HG02763 (cell line): ENCODE measurements around the gene HIVEP3.
"Not testable (repeated sequence)": the region's sequence is repeated elsewhere in the genome, so short reads cannot be mapped to it uniquely, and the experiment has no call there.

Experiments used
- ATAC-seq: cut with Tn5 transposase; IDR thresholded peaks from one replicate; pipeline ENCODE4 v1.9.1; 2021; ENCODE audit warnings: mild to moderate bottlenecking, moderate library complexity; ENCODE audit not compliant: unreplicated experiment

The HIVEP3 gene

GRCh38 chr1:41573785-41574713 lies 344.7 kb downstream of the HIVEP3 start:
- no peak for ATAC-seq

DNA sequence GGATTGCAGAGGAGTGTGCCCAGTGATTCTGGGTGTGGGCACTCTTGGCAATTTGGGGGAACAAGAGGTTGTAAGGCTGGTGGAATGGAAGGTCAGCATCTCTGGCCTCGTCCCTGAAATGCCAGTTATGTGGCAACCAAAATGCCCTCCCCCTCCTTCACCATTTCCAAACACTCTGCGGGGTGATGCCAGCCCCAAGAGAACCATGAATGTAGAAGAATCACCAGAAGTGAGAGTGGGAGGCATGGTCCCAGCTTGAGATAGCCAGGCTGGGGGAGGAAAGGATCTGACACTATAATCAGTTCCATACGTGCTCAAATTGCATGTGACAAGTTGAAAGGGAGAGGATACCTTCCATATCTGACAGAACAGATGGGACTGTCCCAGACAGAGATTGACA lies 345.5 kb downstream of the HIVEP3 start:
- no peak for ATAC-seq

DNA sequence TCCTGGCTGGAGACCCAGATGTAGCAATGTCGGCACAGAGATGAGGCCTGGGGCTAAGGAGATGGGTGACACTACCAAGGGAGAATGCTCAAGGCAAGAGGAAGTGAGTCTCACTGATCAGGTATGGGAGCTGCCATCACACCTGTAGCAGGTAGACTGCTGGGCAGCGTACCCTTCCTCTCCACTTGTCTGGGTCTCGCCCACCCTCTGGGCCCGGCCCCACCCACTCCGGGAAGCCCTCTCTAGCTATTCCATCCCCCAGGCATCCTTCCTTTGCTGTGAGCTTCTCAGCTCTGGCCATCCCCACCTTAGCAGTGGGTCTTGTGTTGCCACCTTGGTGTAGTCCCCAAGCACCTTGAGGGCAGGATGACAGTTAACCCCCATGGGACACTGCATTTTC lies 346.5 kb downstream of the HIVEP3 start:
- ATAC-seq = no peak

GRCh38 chr1:41571041-41571440 lies 347.7 kb downstream of the HIVEP3 start:
- ATAC-seq = no peak

- no peak for ATAC-seq
These were observed 350.5 kb downstream of the HIVEP3 start for GRCh38 chr1:41568204-41568603.

DNA sequence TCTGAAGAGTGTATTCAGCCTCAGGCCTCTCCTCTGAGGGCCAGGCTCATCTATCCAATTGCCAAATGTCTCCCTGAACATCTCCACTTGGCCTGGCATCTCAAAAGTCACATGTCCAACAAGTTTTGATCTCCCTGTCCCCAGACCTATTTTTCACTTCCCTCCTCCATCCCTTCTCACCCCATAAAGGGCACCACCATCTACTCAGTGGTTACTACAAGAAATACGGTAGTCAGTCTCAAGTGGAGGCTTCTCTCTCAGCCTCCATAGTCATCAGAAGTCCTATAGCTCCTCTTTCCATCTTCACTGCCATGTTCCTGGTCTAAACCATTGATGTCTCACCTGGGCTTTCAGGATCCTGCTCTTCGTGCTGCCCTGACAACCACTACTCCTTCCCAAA lies 351.8 kb downstream of the HIVEP3 start:
- no peak for ATAC-seq

DNA sequence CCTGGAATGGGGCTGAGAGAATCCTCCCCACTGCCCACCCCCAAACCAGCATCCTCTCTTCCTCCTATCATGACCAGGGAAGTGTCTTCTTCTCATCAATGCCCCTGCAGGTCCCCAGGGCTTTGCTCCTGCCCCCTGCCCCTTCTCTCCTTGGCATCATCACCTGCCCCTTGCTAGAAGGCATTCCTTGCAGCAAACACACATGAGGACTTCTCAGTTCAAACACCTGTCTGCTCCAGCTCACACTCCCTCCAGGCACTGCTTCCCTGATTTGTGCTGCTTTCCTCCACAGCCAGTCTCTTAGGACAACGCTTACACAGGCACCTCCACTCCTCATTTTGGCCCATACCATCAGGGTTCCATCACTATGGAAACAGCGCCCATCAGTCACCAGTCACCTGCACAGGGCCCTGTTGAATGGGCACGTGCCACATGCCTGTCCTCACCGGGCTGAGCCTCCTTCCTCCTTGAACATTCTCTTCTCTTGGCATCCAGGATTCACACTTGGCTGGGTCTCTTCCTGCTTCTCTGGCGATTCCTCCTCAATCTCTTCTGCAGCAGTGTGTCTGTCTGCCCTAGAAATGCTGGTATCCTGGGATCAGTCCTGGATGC lies 352.3 kb downstream of the HIVEP3 start:
- ATAC-seq = no peak

DNA sequence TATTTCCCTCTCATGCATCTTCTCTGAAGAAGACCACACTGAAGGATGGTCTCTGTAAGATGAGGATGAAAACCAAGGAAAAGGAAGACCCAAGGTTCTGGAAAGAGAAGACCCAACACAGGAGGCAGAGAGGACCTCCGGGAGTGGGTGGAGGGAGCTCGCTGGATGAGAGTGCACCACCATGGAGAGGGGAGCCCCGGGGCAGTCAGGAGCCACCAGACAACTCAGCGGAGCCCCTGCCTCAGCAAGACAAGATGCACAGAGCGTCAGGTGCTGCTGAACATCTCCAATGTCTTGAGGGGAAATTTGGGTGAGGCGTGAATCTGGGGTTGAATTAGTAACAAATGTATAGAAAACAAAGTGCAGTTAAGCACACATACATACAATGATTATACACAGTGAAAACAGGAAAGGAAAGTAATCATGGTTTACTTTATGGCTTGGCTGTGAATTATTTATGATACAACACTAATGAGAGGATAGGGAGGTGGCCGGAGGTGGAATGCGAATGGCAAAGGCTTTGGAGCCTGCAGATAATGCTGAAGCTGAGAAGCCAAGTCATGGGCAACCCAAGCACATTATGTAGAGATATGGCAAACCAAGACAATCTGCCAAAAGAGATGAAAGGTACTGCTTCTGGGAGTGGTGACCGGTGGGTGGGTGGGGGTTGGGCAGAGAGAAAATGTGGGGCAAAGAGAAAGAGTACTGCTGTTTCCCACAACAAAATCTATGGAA lies 353.8 kb downstream of the HIVEP3 start:
- ATAC-seq = no peak

- no peak for ATAC-seq
These were observed 356.4 kb downstream of the HIVEP3 start for GRCh38 chr1:41562328-41562727.

DNA sequence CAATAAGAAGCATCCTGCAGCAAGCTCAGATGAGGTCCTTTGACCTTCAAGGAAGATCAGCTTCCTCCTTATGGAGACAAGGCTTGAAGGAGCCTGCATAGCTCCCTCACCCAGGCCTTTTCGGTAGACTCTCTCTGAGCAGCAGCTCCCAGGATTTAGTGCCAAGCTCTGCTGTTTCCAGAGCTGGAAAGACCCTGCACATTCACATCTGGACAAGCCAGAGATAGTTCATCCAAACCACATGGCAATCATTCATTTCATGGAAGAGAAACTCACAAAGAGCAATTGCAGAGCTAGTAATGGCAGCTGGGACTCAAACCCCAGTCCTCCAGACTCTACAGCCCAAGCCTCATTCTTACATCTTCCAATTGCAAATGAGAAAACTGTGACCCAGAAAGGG lies 357.8 kb downstream of the HIVEP3 start:
- ATAC-seq = no peak

DNA sequence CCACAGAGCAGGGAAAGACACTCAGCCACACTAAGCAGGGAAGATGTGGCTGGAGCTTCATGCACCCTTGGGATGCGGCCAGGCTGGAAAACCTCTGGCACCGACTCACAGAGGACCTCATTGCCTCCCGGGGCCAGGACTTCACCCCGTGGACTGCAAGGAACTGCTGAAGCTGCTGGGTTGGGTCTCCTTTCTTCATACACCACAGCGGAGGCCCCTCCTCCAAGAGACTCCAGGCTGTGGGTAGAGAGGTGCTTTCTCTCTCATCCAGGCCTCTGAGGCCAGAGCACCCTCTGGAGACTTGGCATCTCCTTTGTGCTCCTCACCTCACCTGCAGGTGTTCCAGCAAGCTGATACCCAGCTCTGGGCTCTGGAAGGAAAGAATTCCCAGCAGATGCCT lies 358.2 kb downstream of the HIVEP3 start:
- ATAC-seq = no peak

- ATAC-seq = no peak
These were observed 359.4 kb downstream of the HIVEP3 start for GRCh38 chr1:41559331-41559730.

DNA sequence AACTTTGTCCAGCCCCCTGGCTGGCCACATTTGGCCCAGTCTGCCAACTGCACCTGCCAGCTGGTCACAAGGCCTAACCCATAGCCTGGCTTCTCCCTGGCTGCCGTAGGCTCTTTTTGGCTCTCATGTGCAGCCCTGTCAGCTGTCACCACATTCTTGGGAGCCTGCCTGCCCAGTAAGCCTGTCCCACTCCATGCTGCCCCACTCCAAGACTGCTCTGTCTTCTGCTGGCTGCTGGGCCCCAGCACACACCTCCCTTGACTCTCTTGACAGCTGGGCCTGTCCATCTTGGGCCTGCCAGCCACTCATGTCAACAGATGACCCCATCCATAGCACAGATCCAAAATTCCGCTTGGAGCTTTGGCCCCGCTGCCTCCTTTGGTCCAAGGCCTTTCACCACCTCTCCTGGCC lies 360.0 kb downstream of the HIVEP3 start:
- ATAC-seq = no peak

DNA sequence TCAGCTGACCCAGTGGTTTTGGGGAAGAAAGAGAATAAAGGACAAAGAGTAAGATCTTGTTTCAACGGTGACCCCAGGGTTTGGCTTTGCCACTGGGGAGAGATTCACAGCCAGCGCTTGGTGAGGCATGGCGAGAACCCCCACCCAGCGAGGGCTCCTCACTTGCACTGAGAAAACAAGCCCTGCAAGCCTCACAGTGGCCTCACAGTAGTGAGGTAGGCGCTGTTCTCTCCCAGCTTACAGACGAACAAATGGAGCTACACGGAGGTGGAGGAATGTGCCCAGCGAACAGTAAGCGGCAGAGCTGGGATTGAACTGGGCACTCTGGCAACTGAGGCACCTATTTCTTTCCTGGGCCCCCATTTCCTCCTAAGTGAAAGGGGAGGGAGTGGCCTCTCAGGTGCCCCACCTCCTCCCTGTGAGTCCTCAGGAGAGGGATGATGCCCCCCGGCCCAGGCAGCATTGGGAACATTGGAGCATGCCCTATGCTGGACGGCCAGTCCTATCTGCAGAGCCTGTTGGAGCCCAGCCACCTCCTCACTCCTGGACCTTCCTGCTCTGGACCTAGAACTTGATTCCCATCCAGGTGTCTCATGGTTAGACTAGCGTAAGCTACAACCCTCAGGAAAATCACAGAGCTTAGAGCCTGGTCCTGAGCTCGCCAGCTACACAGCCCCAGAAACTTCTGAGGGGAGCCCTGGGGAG lies 360.8 kb downstream of the HIVEP3 start:
- ATAC-seq = no peak

DNA sequence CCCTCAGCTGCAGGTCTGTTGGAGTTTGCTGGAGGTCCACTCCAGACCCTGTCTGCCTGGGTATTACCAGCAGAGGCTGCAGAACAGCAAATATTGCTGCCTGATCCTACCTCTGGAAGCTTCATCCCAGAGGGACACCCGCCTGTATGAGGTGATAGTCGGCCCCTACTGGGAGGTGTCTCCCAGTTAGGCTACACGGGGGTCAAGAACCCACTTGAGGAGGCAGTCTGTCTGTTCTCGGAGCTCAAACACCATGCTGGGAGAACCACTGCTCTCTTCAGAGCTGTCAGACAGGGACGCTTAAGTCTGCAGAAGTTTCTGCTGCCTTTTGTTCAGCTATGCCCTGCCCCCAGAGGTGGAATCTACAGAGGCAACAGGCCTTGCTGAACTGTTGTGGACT lies 364.0 kb downstream of the HIVEP3 start:
- not testable (repeated sequence) for ATAC-seq

- ATAC-seq = no peak
These were observed 370.8 kb downstream of the HIVEP3 start for GRCh38 chr1:41547781-41548560.

GRCh38 chr1:41547336-41547735 lies 371.4 kb downstream of the HIVEP3 start:
- no peak for ATAC-seq

DNA sequence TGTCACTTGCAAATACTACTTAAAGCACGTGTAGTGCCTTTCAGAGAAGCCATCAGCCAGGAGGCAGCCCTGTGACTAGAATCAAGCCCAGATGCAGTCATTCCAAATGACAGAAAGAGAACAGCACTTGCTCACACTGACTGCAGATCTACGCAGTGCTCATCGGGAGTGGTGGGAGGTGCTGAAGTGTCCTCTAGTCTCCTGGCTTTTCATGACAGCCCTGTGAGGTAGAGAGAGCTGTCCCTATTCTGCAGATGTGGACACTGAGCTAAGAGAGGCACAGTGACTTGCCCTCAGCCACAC lies 371.9 kb downstream of the HIVEP3 start:
- no peak for ATAC-seq

DNA sequence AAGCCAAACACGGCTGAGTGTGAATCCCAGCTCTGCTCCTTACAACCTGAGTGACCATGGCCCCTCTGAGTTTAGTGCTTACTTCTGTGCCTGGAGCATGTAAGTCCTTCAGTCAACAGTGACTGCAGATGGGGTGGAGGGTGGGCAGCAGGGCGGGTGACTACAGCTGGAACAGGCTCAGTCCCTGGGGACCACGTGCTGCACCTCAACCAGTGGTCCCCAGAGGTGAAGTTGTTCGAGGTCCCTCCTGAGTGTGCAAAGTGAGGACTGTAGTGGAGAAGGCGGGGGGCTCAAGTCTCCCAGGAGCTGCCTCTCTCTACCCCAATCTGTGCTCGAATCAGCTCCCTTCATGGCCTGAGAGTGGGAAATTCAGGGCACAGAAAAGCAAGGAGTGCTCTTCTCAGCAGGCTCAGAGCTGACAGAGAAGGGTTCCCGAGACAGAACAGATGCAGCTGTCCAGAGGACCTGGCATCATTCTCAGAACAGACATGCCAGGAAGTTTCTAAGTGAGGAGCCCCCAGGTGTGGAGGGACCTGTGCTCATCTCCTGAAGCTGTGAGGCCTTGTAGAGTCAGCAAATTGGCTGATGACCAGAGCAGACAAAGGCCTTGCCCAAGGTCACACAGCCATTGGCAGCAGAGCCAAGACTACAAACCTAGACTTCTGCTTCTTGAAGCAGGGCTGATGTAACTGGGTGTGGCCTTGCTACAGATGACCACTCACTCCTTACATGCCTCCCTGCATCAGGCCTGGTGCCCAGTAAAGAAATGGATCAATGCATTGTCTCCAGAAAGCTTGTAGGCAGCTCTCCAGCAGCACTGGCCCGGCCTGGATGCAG lies 372.5 kb downstream of the HIVEP3 start:
- no peak for ATAC-seq
